SH-SY5Y (cell line): ENCODE results near the gene PCBP4.

Experiments
- GATA2 ChIP-seq: IDR thresholded peaks from 2 replicates; pipeline ENCODE4 v1.6.1; 2011; ENCODE audit warnings: mild to moderate bottlenecking, low read depth, low read length
- GATA3 ChIP-seq: IDR thresholded peaks from 2 replicates; pipeline ENCODE4 v1.6.1; 2011; ENCODE audit warnings: low read depth, mild to moderate bottlenecking, low read length, moderate library complexity

DNA sequence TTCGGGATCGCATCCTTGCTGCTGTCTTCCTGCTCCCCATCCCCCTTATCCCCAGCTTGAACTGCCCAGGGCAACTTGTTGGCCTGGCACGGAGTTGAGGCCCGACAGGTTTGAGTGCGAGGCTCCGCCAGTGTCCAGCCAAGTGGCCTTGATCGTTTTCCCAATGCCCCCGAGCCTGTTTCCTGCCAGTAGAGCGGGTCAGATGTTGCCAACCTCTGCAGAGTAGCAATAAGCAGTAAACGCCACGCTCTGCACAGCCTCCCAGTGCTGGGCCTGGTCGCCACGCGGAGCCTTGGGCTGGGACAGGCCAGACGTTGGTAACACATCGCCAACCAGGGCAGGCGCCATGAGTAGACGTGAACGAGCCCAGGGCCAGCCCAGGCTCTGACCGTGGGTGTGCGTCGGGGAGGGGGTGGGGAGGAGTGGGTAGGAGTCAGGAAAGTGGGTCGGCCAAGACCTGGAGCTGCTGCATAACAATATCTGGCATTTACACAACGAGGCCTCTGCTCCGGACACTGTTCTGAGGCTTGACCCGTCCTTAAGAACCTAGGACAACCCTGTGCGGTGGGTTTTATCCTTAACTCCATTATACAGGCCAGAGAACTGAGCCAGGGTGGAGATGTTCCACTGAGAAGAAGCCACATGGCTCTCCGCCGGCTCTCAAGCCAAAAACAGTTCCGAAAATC is 7.2 kb upstream of the PCBP4 start:
- TF ChIP-seq GATA3 (no peak), GATA2 (no peak)
